OCI-LY1 (cell line): ENCODE results near the gene CUX1.

Source experiments
- CTCF ChIP-seq: fragments of 200-600 bp; sonication (generic), shearing (Covaris generic); IDR thresholded peaks from 2 replicates; pipeline ENCODE4 v1.5.1; 2017; ENCODE audit warnings: mild to moderate bottlenecking, antibody characterized with exemption, low read length, moderate library complexity, mixed read lengths
- EZH2 ChIP-seq: fragments of 200-600 bp; sonication (generic), shearing (Covaris generic); IDR thresholded peaks from 2 replicates; pipeline ENCODE4 v1.8.0; 2017; ENCODE audit warnings: borderline replicate concordance, mixed run types, mild to moderate bottlenecking, antibody characterized with exemption, low read length, moderate library complexity, mixed read lengths

GRCh38 chr7:102280521-102280920 lies 463.1 kb downstream of the CUX1 start:
- TF ChIP-seq CTCF (no peak), EZH2 (no peak)
